OCI-LY1 (cell line): ENCODE results near the gene PTPRA.

ENCODE experiments used
- H2AFZ ChIP-seq: fragments of 200-600 bp; sonication (generic), shearing (Covaris generic); 2 replicates; pipeline ENCODE4 v1.6.0; 2014; ENCODE audit warnings: antibody characterized with exemption, mild to moderate bottlenecking, low read length
- H3F3A ChIP-seq: fragments of 200-600 bp; sonication (generic), shearing (Covaris generic); 2 replicates; pipeline ENCODE4 v1.6.0; 2014; ENCODE audit warnings: mild to moderate bottlenecking, antibody characterized with exemption, low read length, moderate library complexity; ENCODE audit not compliant: insufficient read depth
- H3K27ac ChIP-seq: fragments of 200-600 bp; sonication (generic); 2 replicates; pipeline ENCODE4 v1.5.1; 2014; ENCODE audit warnings: low read length, mixed run types, mild to moderate bottlenecking, low read depth; ENCODE audit not compliant: poor library complexity, severe bottlenecking
- H3K27me3 ChIP-seq: fragments of 200-600 bp; sonication (generic); 2 replicates; pipeline ENCODE4 v1.6.0; 2014; ENCODE audit warnings: antibody characterized with exemption, mild to moderate bottlenecking, low read length, moderate library complexity; ENCODE audit not compliant: insufficient read depth
- H3K36me3 ChIP-seq: fragments of 200-600 bp; sonication (generic); 2 replicates; pipeline ENCODE4 v1.6.1; 2014; ENCODE audit warnings: mild to moderate bottlenecking, antibody characterized with exemption, low read length, moderate library complexity, mixed read lengths; ENCODE audit not compliant: insufficient read depth
- H3K4me1 ChIP-seq: fragments of 200-600 bp; sonication (generic); 2 replicates; pipeline ENCODE4 v1.5.1; 2014; ENCODE audit warnings: mild to moderate bottlenecking, low read length, moderate library complexity; ENCODE audit not compliant: insufficient read depth, severe bottlenecking
- H3K4me2 ChIP-seq: fragments of 200-600 bp; sonication (generic), shearing (Covaris generic); 2 replicates; pipeline ENCODE4 v1.6.1; 2014; ENCODE audit warnings: low read length
- H3K4me3 ChIP-seq: fragments of 200-600 bp; sonication (generic); 2 replicates; pipeline ENCODE4 v1.5.1; 2014; ENCODE audit warnings: low read length, low read depth, mild to moderate bottlenecking, mixed read lengths; ENCODE audit not compliant: poor library complexity, severe bottlenecking
- H3K79me2 ChIP-seq: fragments of 200-600 bp; shearing (Covaris generic); 2 replicates; pipeline ENCODE4 v1.6.1; 2016; ENCODE audit warnings: mixed run types, low read length, mixed read lengths; ENCODE audit not compliant: insufficient read depth
- H3K9ac ChIP-seq: fragments of 200-600 bp; sonication (generic), shearing (Covaris generic); 2 replicates; pipeline ENCODE4 v1.6.1; 2014; ENCODE audit warnings: mild to moderate bottlenecking, low read length, mixed read lengths
- H3K9me2 ChIP-seq: fragments of 200-600 bp; sonication (generic), shearing (Covaris generic); 2 replicates; pipeline ENCODE4 v1.6.1; 2014; ENCODE audit warnings: low read depth, mild to moderate bottlenecking, low read length, mixed read lengths
- H3K9me3 ChIP-seq: fragments of 200-600 bp; shearing (Covaris generic); 2 replicates; pipeline ENCODE4 v1.6.1; 2014; ENCODE audit warnings: low read length, mixed read lengths
- H4K20me1 ChIP-seq: fragments of 200-600 bp; sonication (generic), shearing (Covaris generic); 2 replicates; pipeline ENCODE4 v1.6.0; 2016; ENCODE audit warnings: mild to moderate bottlenecking, low read length; ENCODE audit not compliant: insufficient read depth
- CTCF ChIP-seq: fragments of 200-600 bp; sonication (generic), shearing (Covaris generic); IDR thresholded peaks from 2 replicates; pipeline ENCODE4 v1.5.1; 2017; ENCODE audit warnings: mild to moderate bottlenecking, antibody characterized with exemption, low read length, moderate library complexity, mixed read lengths
- EZH2 ChIP-seq: fragments of 200-600 bp; sonication (generic), shearing (Covaris generic); IDR thresholded peaks from 2 replicates; pipeline ENCODE4 v1.8.0; 2017; ENCODE audit warnings: borderline replicate concordance, mixed run types, mild to moderate bottlenecking, antibody characterized with exemption, low read length, moderate library complexity, mixed read lengths

The PTPRA gene

GRCh38 chr20:2887715-2888114, 14.4 kb downstream of the PTPRA start:
- TF ChIP-seq CTCF (no peak), EZH2 (no peak)
- Histone ChIP-seq H3K79me2 (peaks cover 86% of the 10 kb centered on the region), H3K4me2 (no peak overlapping the region), H2AFZ (no peak overlapping the region), H3K9ac (no peak overlapping the region), H3K27ac (no peak overlapping the region), H3K36me3 (peaks cover 7% of the 10 kb centered on the region), H3K4me3 (no peak overlapping the region), H3F3A (no peaks in the 10 kb centered on the region), H3K9me3 (no peaks in the 10 kb centered on the region), H3K27me3 (no peaks in the 10 kb centered on the region), H3K4me1 (peaks cover 7% of the 10 kb centered on the region), H4K20me1 (0 out of 2 replicates have a peak, but pooled peaks cover 2% of the 10 kb centered on the region), H3K9me2 (no peaks in the 10 kb centered on the region)

- Histone ChIP-seq H3K4me2 (no peak overlapping the region), H3K4me1 (peaks cover 7% of the 10 kb centered on the region), H3F3A (no peaks in the 10 kb centered on the region), H3K9me3 (peaks cover 3% of the 10 kb centered on the region; the same call in 1 of the 2 replicates), H2AFZ (no peak overlapping the region), H3K79me2 (peaks cover 90% of the 10 kb centered on the region), H3K9ac (no peak overlapping the region), H3K9me2 (no peaks in the 10 kb centered on the region), H3K27ac (no peak overlapping the region), H4K20me1 (0 out of 2 replicates have a peak, but pooled peaks cover 2% of the 10 kb centered on the region), H3K36me3 (peaks cover 7% of the 10 kb centered on the region), H3K4me3 (no peak overlapping the region), H3K27me3 (no peaks in the 10 kb centered on the region)
- TF ChIP-seq EZH2, result no peak
- TF ChIP-seq CTCF, result no peak
These were observed 15.1 kb downstream of the PTPRA start for GRCh38 chr20:2888224-2888955.

- H3K9me3 ChIP-seq, result peaks cover 6% of the 10 kb centered on the region; the same call in 1 of the 2 replicates
- no peak overlapping the region for H3K27ac ChIP-seq
- no peak overlapping the region for H3K9ac ChIP-seq
- peaks cover 88% of the 10 kb centered on the region for H3K79me2 ChIP-seq
- no peak overlapping the region for H2AFZ ChIP-seq
- H3K4me2 ChIP-seq, result no peak overlapping the region
- no peaks in the 10 kb centered on the region for H3F3A ChIP-seq
- no peak for TF ChIP-seq EZH2
- TF ChIP-seq CTCF, result no peak
- no peaks in the 10 kb centered on the region for H3K27me3 ChIP-seq
- H3K9me2 ChIP-seq, result no peaks in the 10 kb centered on the region
- peaks cover 2% of the 10 kb centered on the region for H3K4me1 ChIP-seq
- H4K20me1 ChIP-seq, result 0 out of 2 replicates have a peak, but pooled peaks cover 2% of the 10 kb centered on the region
- peaks cover 9% of the 10 kb centered on the region for H3K36me3 ChIP-seq
- H3K4me3 ChIP-seq, result no peak overlapping the region
These were observed 15.9 kb downstream of the PTPRA start for GRCh38 chr20:2889209-2889608.
